ENCODE results near the gene APC2.
"Not testable (repeated sequence)": the region's sequence is repeated elsewhere in the genome, so short reads cannot be mapped to it uniquely, and the experiment has no call there.

APC2 gene

GRCh38 chr19:1468821-1469254 lies 18.9 kb downstream of the APC2 start:
- no peak for DNase-seq

GRCh38 chr19:1469255-1470054 lies 19.5 kb downstream of the APC2 start:
- no peak for DNase-seq

- no peak for DNase-seq
Measured at GRCh38 chr19:1470055-1470304, 20.1 kb downstream of the APC2 start.

- DNase-seq = no peak
Measured at GRCh38 chr19:1470305-1471009, 20.5 kb downstream of the APC2 start.

GRCh38 chr19:1471010-1471514 lies 21.1 kb downstream of the APC2 start:
- no peak for DNase-seq

- no peak for DNase-seq
Measured at GRCh38 chr19:1471515-1472160, 21.7 kb downstream of the APC2 start.

- no peak for DNase-seq
Measured at GRCh38 chr19:1472231-1473084, 22.5 kb downstream of the APC2 start.

GRCh38 chr19:1473085-1473851 lies 23.3 kb downstream of the APC2 start:
- DNase-seq = no peak

GRCh38 chr19:1474011-1474764 lies 24.3 kb downstream of the APC2 start:
- no peak for DNase-seq

- DNase-seq = no peak
Measured at GRCh38 chr19:1474765-1475351, 24.9 kb downstream of the APC2 start.

- no peak for DNase-seq
Measured at GRCh38 chr19:1475751-1476437, 26.0 kb downstream of the APC2 start.

GRCh38 chr19:1477056-1477455 lies 27.1 kb downstream of the APC2 start:
- DNase-seq = not testable (repeated sequence)

GRCh38 chr19:1478934-1479707 lies 29.2 kb downstream of the APC2 start, which contains the start of gene C19orf25:
TSS of gene C19orf25 (minus strand) at chr19:1479215. CDS start at chr19:1478903, 312 bp downstream.
- peak; percentile 86 for DNase-seq

- DNase-seq = no peak
Measured at GRCh38 chr19:1481224-1481892, 31.4 kb downstream of the APC2 start.

GRCh38 chr19:1481893-1482360 lies 32.0 kb downstream of the APC2 start:
- no peak for DNase-seq

- no peak for DNase-seq
Measured at GRCh38 chr19:1482361-1483130, 32.6 kb downstream of the APC2 start.

GRCh38 chr19:1483131-1483978 lies 33.4 kb downstream of the APC2 start:
- DNase-seq = no peak

All from GDM1 (cell line).